ENCODE results near the gene KMT2D.

Gene KMT2D

GRCh38 chr12:49018261-49019119 lies 42.1 kb downstream of the KMT2D start, which contains the start of gene PRKAG1:
Gene PRKAG1, minus strand, starts transcription at chr12:49018776. Its CDS starts 36 bp downstream, at chr12:49018740.
- DNase-seq = peak; percentile 98

GRCh38 chr12:49017891-49018260 lies 42.7 kb downstream of the KMT2D start:
- DNase-seq = peak; percentile 44

- no peak for DNase-seq
Measured at GRCh38 chr12:49015196-49015595, 45.4 kb downstream of the KMT2D start.

- peak; percentile 31 for DNase-seq
Measured at GRCh38 chr12:49014547-49014946, 46.0 kb downstream of the KMT2D start.

- DNase-seq = no peak
Measured at GRCh38 chr12:49013428-49013827, 47.2 kb downstream of the KMT2D start.

- no peak for DNase-seq
Measured at GRCh38 chr12:49012739-49013138, 47.9 kb downstream of the KMT2D start.

Data from fibroblast of skin of right biceps (primary cell).